ENCODE measurements around the gene CYP2U1.

- TF ChIP-seq CTCF (IDR thresholded peaks at IDR 0.05; ENCODE audit: low read length) (no peak), EZH2 (IDR thresholded peaks at IDR 0.05; ENCODE audit: borderline replicate concordance, low read length) (no peak)
Observed at GRCh38 chr4:107891299-107891698, 40.0 kb upstream of the CYP2U1 start.
